Measurements from ENCODE around the gene RSAD1.

Gene RSAD1

GRCh38 chr17:50440838-50441829, 37.5 kb upstream of the RSAD1 start:
- no peak for TF ChIP-seq ZFX (IDR thresholded peaks at IDR 0.05; ENCODE audit: borderline replicate concordance)
- no peak for TF ChIP-seq CTCF (IDR thresholded peaks at IDR 0.05)

GRCh38 chr17:50443505-50443974, 35.1 kb upstream of the RSAD1 start:
- TF ChIP-seq ZFX (IDR thresholded peaks at IDR 0.05; ENCODE audit: borderline replicate concordance) (no peak), CTCF (IDR thresholded peaks at IDR 0.05) (no peak)
- H3K27ac ChIP-seq: no peak overlapping the region

More at GRCh38 chr17:50440838-50441829, 37.5 kb upstream of the RSAD1 start:
- H3K27ac ChIP-seq: no peak overlapping the region

GRCh38 chr17:50444841-50445715, 33.6 kb upstream of the RSAD1 start:
- H3K27ac ChIP-seq: no peak overlapping the region
- TF ChIP-seq CTCF (IDR thresholded peaks at IDR 0.05): no peak
- TF ChIP-seq ZFX (IDR thresholded peaks at IDR 0.05; ENCODE audit: borderline replicate concordance): no peak

- no peak for TF ChIP-seq ZFX (IDR thresholded peaks at IDR 0.05; ENCODE audit: borderline replicate concordance)
- no peak for TF ChIP-seq CTCF (IDR thresholded peaks at IDR 0.05)
- H3K27ac ChIP-seq: no peak overlapping the region
Measured at GRCh38 chr17:50445730-50446325, 32.8 kb upstream of the RSAD1 start.

GRCh38 chr17:50447870-50448595, 30.6 kb upstream of the RSAD1 start:
- TF ChIP-seq CTCF (IDR thresholded peaks at IDR 0.05) (no peak), ZFX (IDR thresholded peaks at IDR 0.05; ENCODE audit: borderline replicate concordance) (no peak)
- H3K27ac ChIP-seq: no peak overlapping the region

- TF ChIP-seq ZFX (IDR thresholded peaks at IDR 0.05; ENCODE audit: borderline replicate concordance) (no peak), CTCF (IDR thresholded peaks at IDR 0.05) (no peak)
- H3K27ac ChIP-seq: no peak overlapping the region
Measured at GRCh38 chr17:50448643-50449042, 30.0 kb upstream of the RSAD1 start.
